Subcutaneous abdominal adipose tissue (tissue), 5 donors: Measurements from ENCODE around the gene GSTM4.
"Not testable (repeated sequence)": the region's sequence is repeated elsewhere in the genome, so short reads cannot be mapped to it uniquely, and the experiment has no call there.

Experiments
- H3K27ac ChIP-seq: one replicate; pipeline ENCODE4 v1.7.0; 2013; ENCODE audit warnings: low read depth, mild to moderate bottlenecking, inconsistent platforms, low read length, moderate library complexity
- H3K27me3 ChIP-seq, 5 donors: one replicate each; pipeline ENCODE4 v1.7.0; 2013; ENCODE audit warnings: low read length in 5 of 5, inconsistent platforms in 1 of 5; ENCODE audit not compliant: control insufficient read depth in 5 of 5, insufficient read depth in 4 of 5
- H3K36me3 ChIP-seq, 5 donors: one replicate each; pipeline ENCODE4 v1.7.0; 2013; ENCODE audit warnings: low read length in 5 of 5; ENCODE audit not compliant: control insufficient read depth in 5 of 5, insufficient read depth in 5 of 5
- H3K4me1 ChIP-seq, 5 donors: one replicate each; pipeline ENCODE4 v1.7.0; 2013; ENCODE audit warnings: low read length in 5 of 5, mild to moderate bottlenecking in 3 of 5, moderate library complexity in 1 of 5; ENCODE audit not compliant: control insufficient read depth in 5 of 5, insufficient read depth in 5 of 5
- H3K4me3 ChIP-seq, 5 donors: one replicate each; pipeline ENCODE4 v1.7.0; 2013; ENCODE audit warnings: low read length in 5 of 5, low read depth in 1 of 5
- H3K9ac ChIP-seq, 5 donors: one replicate each; pipeline ENCODE4 v1.7.0; 2013; ENCODE audit warnings: low read length in 5 of 5, mild to moderate bottlenecking in 4 of 5, moderate library complexity in 3 of 5
- H3K9me3 ChIP-seq, 5 donors: one replicate each; pipeline ENCODE4 v1.7.0; 2013; ENCODE audit warnings: low read length in 5 of 5; ENCODE audit not compliant: control insufficient read depth in 5 of 5
- donor health status: healthy.
- donor health status: healthy.
- donor health status: healthy.
- donor health status: healthy.
- donor health status: healthy.

The GSTM4 gene

DNA sequence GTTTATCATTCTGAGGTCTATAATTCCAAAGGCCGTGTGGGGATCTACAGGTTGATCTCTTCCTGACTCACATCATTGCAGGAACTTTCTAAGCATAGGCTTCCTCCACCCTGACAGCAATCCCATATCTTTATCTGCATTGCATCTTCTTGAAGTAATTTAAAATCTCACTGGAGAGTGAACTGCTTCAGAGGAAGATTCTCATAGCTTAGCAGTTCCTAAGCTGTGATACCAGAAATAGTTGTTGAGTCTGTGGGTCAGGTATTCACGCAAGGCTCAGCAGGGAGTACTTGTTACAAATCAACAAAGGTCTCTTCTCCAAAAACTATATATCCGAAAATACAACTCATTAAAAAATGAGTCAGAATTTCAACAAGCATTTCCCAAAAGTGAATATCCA, 39.2 kb downstream of the GSTM4 start:
- not testable (repeated sequence) for H3K9ac ChIP-seq, H3K27me3 ChIP-seq, H3K4me1 ChIP-seq, H3K4me3 ChIP-seq, H3K9me3 ChIP-seq, H3K36me3 ChIP-seq, H3K27ac ChIP-seq

DNA sequence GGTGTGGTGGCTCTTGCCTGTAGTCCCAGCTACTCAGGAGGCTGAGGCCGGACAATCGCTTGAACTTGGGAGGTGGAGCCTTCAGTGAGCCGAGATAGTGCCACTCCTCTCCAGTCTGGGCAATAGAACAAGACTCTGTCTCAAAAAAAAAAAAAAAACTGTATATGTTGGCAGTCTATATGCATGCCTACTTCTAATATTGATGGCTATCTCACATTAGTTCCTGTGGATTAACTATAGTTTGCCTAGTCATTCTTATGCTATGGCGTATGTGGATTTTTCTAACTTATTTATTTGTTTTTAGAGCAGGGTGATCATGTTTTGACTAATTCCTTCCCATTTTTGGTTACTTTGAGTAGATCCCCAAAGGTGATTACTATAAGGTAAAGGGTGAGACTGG, 41.2 kb downstream of the GSTM4 start:
- Histone ChIP-seq H3K9ac (no peak overlapping the region), H3K4me3 (no peak overlapping the region), H3K27me3 (no peaks in the 10 kb centered on the region), H3K4me1 (no peaks in the 10 kb centered on the region), H3K27ac (no peak overlapping the region), H3K9me3 (no peaks in the 10 kb centered on the region), H3K36me3 (no peaks in the 10 kb centered on the region)

DNA sequence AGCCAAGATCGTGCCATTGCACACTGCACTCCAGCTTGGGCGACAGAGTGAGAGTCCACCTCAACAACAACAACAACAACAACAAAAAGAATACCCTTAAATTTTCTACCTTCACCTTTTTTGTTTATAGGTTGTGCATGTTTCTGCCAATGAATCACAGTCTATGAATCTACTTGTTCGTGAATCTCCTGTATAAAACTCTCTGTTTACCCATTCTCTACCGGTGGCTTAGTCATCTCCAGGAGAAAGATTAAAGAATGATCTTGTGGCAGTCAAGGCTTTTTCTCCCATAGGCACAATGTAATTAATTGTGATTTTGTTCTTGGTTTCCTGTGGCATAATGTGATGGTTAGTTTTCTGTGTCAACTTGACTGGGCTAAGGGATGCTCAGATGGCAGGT, 42.0 kb downstream of the GSTM4 start:
- not testable (repeated sequence) for H3K9me3 ChIP-seq, H3K4me1 ChIP-seq, H3K36me3 ChIP-seq, H3K27me3 ChIP-seq, H3K9ac ChIP-seq, H3K4me3 ChIP-seq, H3K27ac ChIP-seq

GRCh38 chr1:109702940-109703339, 47.0 kb downstream of the GSTM4 start:
- H3K27me3 ChIP-seq, H3K27ac ChIP-seq, H3K36me3 ChIP-seq, H3K9me3 ChIP-seq, H3K4me3 ChIP-seq, H3K9ac ChIP-seq, H3K4me1 ChIP-seq: not testable (repeated sequence)

- no peaks in the 10 kb centered on the region for H3K27me3 ChIP-seq
- no peaks in the 10 kb centered on the region for H3K36me3 ChIP-seq
- no peak overlapping the region for H3K4me3 ChIP-seq
- peaks cover 0 to 7% (median 0%) of the 10 kb centered on the region in 5 donors for H3K9me3 ChIP-seq
- H3K4me1 ChIP-seq = no peaks in the 10 kb centered on the region
- H3K9ac ChIP-seq = no peak overlapping the region
- H3K27ac ChIP-seq = no peak overlapping the region
Measured at GRCh38 chr1:109704173-109704572, 48.3 kb downstream of the GSTM4 start.

- Histone ChIP-seq H3K4me1 (no peaks in the 10 kb centered on the region), H3K27me3 (no peaks in the 10 kb centered on the region), H3K9me3 (peaks cover 0 to 9% (median 0%) of the 10 kb centered on the region in 5 donors), H3K36me3 (no peaks in the 10 kb centered on the region), H3K9ac (no peak overlapping the region), H3K27ac (no peak overlapping the region), H3K4me3 (no peak overlapping the region)
Measured at GRCh38 chr1:109705411-109705810, 49.5 kb downstream of the GSTM4 start.

- H3K36me3 ChIP-seq, H3K27ac ChIP-seq, H3K9me3 ChIP-seq, H3K4me3 ChIP-seq, H3K9ac ChIP-seq, H3K27me3 ChIP-seq: not testable (repeated sequence)
- peaks cover 0 to 11% (median 7%) of the 10 kb centered on the region in 5 donors for H3K4me1 ChIP-seq
Measured at GRCh38 chr1:109708949-109709348, 53.0 kb downstream of the GSTM4 start.

DNA sequence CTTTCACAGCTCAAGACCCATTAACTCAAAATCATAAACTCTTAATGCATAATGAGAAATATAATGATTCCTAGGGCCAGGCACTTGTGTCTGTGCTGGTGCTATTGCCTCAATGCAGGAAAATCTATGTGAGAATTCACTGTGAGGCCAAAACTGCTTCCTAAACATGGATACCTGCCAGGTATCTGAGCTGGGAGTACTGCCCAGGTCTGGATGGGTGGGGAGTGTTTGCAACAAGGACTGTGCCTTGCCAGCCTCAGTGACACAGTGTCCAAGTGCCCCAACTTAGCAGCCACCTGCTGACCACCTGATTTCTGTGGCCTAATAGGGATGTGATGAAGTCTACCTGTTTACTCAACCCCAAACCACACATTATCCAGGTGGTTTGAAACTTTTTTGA, 53.9 kb downstream of the GSTM4 start:
- not testable (repeated sequence) for H3K27me3 ChIP-seq, H3K9me3 ChIP-seq, H3K9ac ChIP-seq, H3K36me3 ChIP-seq, H3K4me3 ChIP-seq, H3K27ac ChIP-seq
- peaks cover 0 to 11% (median 7%) of the 10 kb centered on the region in 5 donors for H3K4me1 ChIP-seq
